Measurements from ENCODE around the gene PRDM16.

DNA sequence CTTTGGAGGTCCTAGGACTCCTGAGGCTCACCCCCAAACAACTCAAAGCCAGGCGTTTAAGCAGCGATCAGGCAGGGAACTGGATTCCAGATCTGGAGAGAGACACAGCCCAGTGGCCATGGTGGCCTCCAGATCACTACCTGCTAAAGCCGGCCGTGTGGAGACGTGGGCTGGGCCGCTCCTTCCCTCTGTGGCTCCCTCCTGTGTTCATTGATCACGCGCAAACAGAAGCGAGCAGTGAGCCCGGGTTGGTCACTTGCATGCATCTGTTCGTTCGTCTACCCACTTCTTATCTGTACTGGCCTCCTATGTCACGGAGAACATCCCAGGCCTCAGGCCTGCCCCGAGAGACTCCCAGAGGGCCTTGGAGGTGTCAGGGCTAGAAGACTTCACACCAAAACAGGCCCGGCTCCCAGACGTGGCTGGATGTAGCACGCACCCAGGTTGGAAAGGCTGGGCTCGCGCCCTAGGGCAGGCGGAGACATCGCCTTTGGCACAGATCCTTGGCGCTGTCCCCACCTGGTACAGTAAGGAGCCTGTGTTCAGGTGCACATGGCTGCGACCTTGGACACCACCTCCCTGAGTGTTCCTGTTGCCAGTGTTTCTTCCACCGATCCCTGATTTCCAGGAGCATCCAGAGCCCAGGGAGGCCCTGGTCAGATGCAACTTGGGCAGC lies 308.7 kb downstream of the PRDM16 start:
- TF ChIP-seq, protein P1, sequence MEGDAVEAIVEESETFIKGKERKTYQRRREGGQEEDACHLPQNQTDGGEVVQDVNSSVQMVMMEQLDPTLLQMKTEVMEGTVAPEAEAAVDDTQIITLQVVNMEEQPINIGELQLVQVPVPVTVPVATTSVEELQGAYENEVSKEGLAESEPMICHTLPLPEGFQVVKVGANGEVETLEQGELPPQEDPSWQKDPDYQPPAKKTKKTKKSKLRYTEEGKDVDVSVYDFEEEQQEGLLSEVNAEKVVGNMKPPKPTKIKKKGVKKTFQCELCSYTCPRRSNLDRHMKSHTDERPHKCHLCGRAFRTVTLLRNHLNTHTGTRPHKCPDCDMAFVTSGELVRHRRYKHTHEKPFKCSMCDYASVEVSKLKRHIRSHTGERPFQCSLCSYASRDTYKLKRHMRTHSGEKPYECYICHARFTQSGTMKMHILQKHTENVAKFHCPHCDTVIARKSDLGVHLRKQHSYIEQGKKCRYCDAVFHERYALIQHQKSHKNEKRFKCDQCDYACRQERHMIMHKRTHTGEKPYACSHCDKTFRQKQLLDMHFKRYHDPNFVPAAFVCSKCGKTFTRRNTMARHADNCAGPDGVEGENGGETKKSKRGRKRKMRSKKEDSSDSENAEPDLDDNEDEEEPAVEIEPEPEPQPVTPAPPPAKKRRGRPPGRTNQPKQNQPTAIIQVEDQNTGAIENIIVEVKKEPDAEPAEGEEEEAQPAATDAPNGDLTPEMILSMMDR (IDR thresholded peaks at IDR 0.05), result no peak
- no peak for TF ChIP-seq EZH2 (IDR thresholded peaks at IDR 0.05; ENCODE audit: borderline replicate concordance, insufficient read depth, low read depth, low read length, poor library complexity, severe bottlenecking)
